Umbilical cord (tissue), 2 donors: ENCODE data around the gene DIAPH2. TPM values are rescaled to one million over a fixed set of nuclear protein-coding genes. Genes with fewer than 3 reads are reported as not detected.
"Not testable (repeated sequence)": the region's sequence is repeated elsewhere in the genome, so short reads cannot be mapped to it uniquely, and the experiment has no call there.

Source experiments
- DNase-seq: peaks from one replicate; pipeline ENCODE4 v3.0.0-alpha.2; 2015; ENCODE audit warnings: low spot score
- total RNA-seq: library from RNA; depleted of rRNA; stranded (reverse); fragments of >200 nt; gene quantifications from one replicate; pipeline ENCODE4 v1.2.3, GENCODE V29; 2014; ENCODE audit warnings: low replicate concordance; ENCODE audit not compliant: insufficient read depth

DIAPH2 gene
- total RNA-seq, 1 donor from 2014 or later: 14.4 TPM

DNA sequence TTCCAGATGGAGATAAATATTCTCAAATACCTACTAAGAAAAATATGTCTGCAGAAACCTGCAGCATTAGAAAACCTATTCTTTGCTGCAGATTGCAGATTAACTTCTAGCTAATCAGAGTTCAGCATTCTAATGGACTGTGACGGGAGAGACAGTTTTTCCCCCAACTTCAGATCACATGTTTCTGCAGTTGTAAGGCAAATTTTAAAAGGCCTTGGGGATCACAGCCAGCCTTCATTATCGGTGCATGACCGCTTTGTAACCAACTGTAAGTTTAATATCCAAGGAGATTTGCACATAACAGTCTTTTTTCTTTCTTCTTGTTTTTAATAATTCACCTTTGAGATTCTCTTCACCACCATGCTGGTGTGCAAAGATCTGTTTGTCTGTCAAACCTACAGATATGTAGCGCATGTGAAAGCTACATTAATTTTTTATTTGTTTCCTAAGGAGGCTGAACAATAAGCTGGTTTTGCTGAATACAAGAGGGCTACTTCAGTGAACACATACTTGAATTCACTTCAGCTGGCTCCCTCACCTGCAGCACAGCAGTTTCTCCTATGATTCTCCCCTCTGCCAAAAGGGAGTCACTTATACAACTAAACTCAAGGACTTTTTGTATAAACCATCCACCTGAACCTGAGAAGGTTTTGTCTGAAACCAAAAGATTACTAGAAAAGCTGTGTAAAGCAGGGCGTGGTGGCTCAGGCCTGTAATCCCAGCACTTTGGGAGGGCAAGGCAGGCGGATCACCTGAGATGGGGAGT lies 687.5 kb downstream of the DIAPH2 start:
- DNase-seq: no peak

DNA sequence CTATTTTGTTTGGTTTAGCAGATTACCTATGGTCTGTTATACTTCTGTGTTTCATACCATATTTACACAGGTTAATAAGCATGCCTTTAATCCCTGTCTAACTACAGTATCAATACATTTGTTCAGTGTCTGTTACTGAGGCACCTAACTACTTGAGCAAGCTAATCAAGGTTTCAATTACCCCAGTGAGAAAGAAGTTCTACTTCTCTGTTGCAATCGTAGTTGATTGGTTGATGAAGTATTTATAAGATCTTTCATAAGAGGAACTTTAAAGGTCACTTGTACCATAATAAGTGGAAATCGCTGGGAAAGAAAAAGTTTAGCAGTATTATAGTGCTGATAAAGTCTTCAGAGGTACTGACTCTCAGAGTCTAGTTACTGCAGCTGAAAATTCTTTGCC lies 689.6 kb downstream of the DIAPH2 start:
- DNase-seq: no peak

DNA sequence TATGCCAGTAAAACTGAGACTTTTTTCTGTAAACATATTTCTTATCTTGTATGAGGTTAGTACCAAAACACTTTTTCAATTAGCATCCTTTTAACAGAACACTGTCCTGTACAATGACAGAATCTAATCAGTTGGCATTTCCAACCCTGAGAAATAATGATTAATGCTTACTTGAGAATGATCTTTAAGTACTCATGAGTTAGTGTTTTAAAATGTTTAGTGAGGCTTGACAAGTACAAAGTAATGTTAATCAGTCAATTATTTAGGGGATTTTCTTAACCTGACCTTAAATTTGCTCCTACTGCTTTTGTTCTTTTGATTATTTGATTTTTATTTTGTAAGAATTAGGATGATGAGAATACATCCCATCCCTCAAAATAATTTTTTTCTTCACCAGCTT lies 695.6 kb downstream of the DIAPH2 start:
- no peak for DNase-seq

DNA sequence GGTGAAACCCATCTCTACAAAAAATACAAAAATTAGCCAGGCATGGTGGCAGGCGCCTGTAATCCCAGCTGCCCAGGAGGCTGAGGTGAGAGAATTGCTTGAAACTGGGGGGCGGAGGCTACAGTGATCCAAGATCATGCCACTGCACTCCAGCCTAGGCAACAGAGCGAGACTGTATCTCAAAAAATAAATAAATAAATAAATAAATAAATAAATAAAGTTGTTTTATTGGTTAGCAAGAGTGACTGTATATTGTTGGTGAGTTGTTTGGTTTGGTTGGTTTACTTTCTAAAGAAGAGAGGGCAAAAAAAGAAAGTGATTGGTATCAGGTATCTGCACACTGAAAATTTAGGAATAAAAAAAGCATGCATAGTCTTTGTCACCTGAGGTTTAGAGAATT lies 700.0 kb downstream of the DIAPH2 start:
- no peak for DNase-seq

DNA sequence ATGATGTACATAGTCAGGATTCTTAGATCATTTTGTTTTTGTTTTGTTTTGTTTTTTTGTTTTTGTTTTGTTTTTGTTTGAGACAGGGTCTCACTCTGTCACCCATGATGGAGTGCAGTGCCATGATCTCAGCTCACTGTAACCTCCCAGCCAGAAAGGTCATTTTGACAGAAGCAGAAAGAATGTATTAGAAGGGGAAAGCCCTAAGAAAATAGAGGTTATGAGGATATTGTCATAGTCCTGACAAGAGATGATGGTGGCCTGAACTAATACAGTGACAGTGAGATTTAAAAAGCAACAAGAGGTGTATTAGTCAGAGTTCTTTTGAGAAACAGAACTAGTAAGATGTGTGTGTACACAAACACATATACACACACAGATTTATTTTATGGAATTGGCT lies 702.4 kb downstream of the DIAPH2 start:
- no peak for DNase-seq

DNA sequence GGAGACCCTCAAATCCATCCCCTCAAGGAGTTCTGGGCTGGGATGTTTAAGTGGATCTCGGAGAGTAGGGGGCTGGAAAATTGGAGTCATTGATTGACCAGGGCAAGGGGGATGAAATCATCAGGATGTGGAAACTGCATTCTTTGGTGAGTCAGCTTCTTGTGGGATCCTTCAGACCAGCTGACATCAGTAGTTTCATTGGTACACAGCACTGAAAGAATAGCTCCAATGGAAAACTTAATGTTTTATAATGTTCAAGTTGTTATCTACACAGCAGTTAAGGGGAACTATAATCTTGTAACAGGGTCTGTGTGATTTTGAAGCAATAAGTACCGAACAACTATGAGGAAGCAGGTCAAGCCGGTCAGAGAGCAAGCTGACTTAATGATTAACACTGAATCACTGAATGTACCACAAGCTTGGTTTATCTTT lies 705.1 kb downstream of the DIAPH2 start:
- no peak for DNase-seq

DNA sequence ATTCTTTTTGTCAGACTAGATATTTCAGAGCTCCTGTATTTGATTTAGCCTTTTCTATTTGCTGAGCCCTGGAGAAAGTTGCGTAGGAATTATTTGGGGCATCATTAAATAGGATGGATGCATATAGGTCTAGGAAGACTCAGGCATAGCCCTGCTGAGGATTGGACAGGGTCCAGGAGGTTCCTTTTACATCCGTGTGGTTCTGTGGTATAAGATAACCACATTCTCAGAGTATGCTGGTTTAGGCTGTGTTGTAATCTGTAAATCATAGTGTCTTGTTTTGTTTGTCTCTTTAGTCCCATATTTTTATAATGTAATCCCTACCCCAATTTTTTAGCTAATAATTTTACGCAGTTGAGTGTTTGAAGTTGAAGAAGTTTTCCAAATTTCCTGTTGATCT lies 712.7 kb downstream of the DIAPH2 start:
- DNase-seq: peak; percentile 25

DNA sequence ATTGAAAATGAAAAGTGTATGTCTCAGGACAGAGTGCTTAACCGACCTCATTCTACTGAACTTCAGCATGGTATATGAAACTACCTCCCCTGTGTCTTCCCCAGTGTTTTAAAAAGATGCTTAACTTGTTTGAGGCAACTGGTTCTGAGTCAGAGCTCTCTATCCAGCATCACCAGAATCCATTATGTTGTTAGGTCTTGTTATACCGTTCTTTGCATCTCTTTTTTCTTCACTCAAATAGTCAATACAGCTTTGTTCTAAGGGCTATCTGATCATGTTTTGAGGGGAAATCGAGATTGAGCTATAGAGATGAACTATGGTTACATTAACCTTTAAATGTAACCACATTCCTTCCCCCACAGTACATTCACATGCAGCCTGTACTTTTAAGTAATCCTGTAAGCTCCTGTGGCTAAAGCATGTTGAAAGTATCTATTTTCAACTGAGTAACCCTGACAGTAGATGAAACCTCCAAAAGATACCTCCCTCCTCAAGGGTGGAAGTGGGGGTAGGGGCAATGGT lies 713.4 kb downstream of the DIAPH2 start:
- DNase-seq: peak; percentile 52

DNA sequence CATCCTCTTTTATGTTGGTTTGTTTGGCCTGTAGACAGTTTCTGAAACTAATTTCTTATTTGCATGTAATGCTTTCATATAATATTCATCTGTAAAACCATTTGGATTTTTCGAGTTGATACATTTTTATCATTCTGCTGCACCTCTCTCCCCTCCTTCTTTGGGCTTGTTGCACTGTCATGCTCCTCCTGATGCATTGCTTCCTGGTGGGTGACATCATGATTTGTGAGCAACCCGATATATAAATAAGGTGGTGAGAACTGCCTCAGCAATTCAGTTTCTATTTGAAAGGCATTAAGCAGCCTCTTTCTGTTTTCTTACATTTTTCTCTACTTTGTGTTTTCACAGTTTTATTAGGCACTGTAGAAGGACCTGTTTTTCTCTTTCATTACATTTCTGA lies 714.8 kb downstream of the DIAPH2 start:
- no peak for DNase-seq

DNA sequence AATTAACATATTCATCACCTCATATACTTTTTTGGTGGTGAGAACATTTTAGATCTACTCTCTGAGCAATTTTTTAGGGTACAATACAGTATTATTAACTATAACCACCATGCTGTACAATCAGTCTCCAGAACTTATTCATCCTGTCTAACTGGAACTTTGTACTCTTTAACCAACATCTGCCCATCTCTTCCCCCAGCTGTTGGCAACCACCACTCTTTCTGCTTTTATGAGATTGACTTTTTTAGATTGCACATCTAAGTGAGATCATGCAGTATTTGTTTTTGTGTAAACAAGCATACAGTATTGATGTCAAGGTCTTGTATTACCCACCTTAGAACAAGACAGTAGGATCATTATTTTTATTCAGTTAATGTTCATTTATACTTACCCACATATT lies 715.9 kb downstream of the DIAPH2 start:
- no peak for DNase-seq

DNA sequence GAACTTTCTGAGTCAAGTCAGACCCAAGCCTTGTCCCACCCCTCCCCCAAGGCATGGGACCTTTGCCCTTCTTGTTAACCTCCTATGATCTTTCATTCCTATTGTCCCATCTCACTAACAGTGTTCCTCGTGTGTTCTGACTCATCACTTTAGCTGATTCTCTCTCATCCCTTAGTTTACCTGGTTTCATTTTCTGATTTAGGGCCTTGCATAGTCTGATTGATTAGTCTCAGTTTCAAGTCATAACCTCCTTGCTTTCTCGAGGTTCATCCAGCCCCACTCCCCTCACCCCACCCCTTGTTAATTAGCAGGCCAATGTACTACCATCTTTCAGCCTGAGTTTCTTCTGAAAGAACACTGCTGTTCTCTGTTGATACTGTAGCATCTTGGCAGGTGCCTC lies 716.5 kb downstream of the DIAPH2 start:
- no peak for DNase-seq

DNA sequence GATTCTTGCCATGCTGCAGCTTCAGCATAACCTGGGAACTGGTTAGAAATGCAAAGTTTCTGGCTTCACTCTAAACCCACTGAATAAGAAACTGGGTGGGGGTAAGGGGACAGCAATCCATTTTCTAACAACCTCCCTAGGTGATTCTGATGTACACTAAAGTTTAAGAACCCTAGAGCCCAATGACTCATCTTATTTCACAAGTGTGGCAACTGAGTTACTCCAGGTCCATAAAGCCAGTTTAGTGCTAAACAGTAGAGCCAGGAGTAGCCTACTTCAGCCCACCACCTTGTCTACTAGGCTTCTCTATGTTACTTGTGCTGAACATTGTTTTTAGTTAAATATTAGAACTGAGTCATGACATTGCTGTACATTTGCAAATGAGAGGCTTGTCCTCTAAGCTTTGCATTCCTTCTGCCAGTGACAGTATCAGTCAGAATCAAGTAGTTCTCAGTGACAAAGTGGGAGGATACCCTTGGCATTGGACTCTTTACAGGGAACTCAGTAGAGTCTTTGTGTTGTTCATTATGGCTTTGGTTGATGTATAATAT lies 717.0 kb downstream of the DIAPH2 start:
- no peak for DNase-seq

DNA sequence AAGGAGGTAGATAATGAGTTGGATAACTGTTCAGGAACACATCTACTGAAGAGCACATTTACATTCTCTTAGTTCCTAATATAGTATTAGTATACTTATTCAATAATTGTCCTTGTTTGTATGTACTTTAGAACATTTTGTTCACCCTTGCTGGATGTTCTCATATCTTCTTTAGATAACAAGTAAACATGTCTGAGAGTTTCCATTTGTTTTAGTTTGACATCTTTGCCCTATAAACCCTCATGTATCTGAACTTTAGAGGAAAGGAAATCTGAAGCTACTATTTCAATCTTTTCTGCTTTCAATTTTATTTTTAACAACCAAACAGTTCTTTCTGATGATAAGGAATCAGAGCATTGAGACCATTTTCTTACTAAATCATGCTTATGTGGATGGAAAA lies 717.7 kb downstream of the DIAPH2 start:
- DNase-seq: no peak

DNA sequence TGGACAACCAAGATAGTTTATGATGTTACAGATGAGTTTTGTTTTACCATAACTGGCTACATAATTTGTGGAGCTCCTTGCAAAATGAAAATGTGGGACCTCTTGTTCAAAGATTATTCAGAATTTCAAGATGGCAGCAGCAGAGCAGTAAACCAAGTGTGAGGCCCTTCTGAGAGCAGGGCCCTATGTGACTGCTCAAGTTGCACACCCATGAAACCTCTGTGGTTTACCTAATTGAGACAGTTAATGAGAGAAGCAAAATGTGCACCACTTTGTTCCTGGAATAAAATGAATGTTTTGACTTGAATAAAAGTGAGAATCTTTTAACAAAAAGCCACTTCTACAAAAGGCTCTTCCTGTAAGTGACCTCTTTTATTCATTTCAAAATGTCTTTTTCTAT lies 718.3 kb downstream of the DIAPH2 start:
- DNase-seq: no peak

DNA sequence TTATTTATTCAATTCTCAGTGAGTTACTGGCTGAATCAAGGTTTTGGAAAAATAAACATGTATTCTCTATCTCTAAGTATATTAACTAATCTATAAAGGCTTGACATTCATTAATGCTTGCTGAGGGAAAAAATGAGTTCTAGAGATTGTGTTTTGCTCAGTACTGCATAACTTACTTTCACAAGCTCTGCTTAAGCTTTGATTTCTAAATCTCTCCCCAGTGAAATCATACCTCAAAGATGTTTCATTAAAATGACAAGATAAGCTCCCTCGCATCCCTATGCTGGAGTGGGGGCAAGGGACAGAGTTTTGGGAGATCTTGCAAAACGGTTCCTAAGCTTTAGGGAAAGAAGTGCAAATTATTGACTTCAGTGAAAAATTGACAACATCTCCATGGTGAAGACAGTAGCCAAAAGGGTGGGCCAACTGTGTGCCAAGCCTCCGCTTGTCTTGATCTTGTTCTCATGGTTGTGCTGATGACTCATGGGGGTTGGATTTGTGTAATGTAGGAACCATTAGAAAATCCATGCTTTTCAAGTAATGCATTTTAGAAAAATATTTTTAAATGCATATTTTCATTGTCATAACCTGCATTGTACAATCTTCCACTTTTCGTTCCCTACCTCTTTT lies 720.5 kb downstream of the DIAPH2 start:
- peak; percentile 71 for DNase-seq

DNA sequence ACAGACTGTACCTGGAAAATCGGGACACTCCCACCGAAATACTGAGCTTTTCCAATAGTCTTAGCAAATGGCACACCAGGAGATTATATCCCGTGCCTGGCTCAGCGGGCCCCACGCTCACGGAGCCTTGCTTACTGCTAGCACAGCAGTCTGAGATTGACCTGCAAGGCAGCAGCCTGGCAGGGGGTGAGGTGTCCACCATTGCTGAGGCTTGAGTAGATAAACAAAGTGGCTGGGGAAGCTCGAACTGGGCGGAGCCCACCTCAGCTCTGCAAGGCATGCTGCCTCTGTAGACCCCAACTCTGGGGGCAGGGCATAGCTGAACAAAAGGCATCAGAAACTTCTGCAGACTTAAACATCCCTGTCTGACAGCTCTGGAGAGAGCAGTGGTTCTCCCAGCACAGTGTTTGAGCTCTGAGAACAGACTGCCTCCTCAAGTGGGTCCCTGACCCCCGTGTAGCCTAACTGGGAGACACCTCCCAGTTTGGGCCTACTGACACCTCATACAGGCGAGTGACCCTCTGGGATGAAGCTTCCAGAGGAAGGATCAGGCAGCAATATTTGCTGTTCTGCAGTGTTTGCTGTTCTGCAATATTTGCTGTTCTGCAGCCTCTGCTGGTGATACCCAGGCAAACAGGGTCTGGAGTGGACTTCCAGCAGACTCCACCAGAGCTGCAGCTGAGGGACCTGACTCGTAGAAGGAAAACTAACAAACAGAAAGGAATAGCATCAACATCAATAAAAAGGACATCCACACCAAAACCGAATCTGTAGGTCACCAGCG lies 725.2 kb downstream of the DIAPH2 start:
- not testable (repeated sequence) for DNase-seq

DNA sequence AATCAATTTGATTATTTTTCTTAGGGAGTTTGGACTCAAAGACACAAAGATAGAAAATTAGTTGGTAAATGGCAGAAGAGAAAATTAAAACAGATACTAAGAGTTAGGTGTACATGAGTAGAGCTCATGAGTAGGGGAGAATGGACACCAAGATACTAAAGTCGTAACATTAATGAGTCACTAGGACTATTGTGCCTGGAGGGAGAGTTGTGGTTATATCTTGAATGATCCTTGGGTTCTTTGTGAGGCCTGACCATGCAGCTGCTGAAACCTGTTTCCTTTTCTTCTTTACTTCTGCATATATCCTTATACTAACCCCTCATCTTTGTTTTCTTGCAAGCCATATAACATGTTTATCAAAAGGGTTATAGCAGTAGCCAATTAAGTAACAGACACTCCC lies 731.8 kb downstream of the DIAPH2 start:
- DNase-seq: no peak

DNA sequence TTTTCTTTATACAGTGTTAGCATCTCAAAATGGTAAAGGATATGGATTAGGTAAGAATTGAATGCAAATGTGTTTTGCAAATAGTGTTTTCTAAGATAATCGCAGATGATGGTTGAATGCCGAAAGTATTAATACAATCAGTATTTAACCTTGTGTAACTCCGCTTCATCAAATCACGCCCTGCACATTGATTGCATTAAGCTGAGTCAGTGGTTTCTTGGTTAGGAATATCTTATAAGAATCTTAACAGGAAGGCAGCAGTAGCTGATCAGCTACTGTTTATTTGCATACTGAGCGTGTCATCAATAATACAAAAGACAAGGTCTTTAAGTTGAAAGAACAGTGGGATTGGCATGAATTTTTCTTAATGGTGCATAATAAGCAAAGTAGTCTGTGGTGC lies 744.5 kb downstream of the DIAPH2 start:
- DNase-seq: no peak

DNA sequence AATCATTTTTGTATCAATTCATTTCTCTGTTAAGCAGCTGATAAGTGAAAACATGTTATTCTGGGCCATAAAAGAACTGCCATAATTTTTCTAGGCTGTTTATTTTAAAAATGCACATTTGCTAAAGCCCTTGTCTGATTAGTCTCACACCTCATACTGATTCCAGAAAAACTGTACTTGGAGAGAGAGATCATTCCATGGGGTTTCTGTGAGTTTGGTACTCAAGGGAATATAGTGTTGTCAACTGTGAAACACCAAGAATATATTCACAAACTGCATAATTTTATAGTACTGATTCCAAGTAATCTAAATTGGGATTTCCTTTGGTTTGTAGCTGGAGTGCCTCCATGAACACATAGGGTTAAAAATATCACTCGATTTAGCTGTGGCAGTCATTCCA lies 746.6 kb downstream of the DIAPH2 start:
- DNase-seq: no peak

DNA sequence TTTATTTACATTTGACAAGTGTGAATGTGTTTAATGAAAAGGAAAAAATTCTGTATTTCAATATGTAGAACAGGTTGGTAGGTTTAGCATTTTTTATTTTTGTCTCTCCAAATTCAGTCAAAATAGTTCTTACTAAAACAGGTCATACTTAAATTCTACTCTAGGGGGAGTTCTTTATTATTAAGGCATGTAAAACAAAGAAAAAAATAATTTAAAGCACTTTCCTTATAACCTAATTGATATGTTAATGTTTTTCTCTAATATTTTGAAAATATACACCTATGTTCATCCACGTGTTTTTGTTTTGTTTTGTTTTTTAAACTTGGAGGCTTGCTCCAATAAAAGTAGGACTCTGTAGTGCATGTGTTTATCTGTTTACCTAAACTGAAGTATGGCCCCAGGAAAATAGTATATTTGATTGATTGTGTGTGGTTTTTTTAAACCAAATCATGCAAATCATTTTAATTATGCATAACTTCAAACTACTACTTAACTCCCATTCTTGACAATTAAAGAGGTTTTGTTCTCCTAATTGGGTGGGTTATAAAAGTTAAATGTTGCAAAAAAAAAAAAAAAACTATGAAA lies 761.7 kb downstream of the DIAPH2 start:
- no peak for DNase-seq

DNA sequence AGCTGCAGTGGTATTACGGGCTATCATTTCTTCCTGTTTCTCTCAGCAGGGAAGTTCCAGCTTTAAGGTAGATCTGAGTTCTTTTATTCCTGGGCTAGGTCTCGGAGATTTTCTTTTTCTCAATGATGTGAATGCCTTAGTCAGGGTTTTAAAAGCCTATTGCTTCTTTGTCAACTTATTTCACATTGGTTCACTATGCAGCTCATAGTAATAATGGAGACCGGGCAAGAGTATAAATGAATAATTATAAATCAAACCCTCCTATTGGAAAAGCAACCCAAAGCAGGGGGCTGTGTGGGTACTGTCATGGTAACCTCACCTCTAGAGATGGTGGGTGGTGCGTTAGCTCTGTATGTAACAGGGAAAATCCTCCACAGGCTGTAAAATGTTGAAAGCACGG lies 762.7 kb downstream of the DIAPH2 start:
- no peak for DNase-seq

DNA sequence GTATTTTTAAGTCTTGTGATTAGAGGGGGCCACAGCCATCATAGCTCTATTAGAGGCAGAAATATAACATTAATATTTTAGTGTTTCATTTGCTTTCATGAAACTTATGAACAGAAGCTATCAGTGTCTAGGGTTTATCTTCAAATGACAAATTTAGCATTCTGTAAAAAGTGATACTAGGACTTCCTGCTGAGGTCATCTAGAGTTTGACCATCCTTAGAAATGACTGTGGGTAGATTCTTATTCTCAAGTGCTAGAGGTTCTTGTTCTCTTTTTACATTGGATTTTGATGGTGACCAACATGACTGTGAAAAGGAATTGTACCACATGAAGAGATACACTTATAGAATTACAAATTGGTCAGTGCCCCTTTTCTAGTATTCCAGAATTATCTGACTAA lies 767.6 kb downstream of the DIAPH2 start:
- no peak for DNase-seq
